Left lung (tissue), 10 donors: ENCODE data around the gene TMEM91. TPM values are rescaled to one million over a fixed set of nuclear protein-coding genes. Genes with fewer than 3 reads are reported as not detected.

Experiments used
- ATAC-seq: fragments of 200-7000 bp; cut with Tn5 transposase; one replicate; pipeline ENCODE4 v1.9.1; 2020; ENCODE audit warnings: moderate library complexity
- DNase-seq, 4 donors: peaks; one replicate each; pipeline ENCODE4 v3.0.0-alpha.2; 2013 to 2020
- H3K27ac ChIP-seq, 2 donors: fragments of 200-600 bp; sonication (generic) in 1 of 2; one replicate each; pipeline versions ENCODE4 v1.5.0 to v1.8.0; 2020 to 2021
- H3K27me3 ChIP-seq, 2 donors: fragments of 200-600 bp; sonication (generic) in 1 of 2; one replicate each; pipeline versions ENCODE4 v1.5.0 to v1.8.0; 2020 to 2021
- H3K36me3 ChIP-seq, 2 donors: fragments of 200-600 bp; sonication (generic) in 1 of 2; one replicate each; pipeline versions ENCODE4 v1.5.0 to v1.8.0; 2020 to 2021
- H3K4me1 ChIP-seq, 2 donors: fragments of 200-600 bp; one replicate each; pipeline ENCODE4 v1.8.0; 2021
- H3K4me3 ChIP-seq, 2 donors: fragments of 200-600 bp; sonication (generic) in 1 of 2; one replicate each; pipeline versions ENCODE4 v1.5.0 to v1.8.0; 2020 to 2021; ENCODE audit warnings: mild to moderate bottlenecking in 1 of 2
- H3K9me3 ChIP-seq, 2 donors: fragments of 200-600 bp; sonication (generic) in 1 of 2; one replicate each; pipeline versions ENCODE4 v1.5.0 to v1.8.0; 2020 to 2021
- CTCF ChIP-seq, 2 donors: fragments of 200-600 bp; sonication (generic) in 1 of 2; IDR thresholded peaks; one replicate each; pipeline versions ENCODE4 v1.5.0 to v1.8.0; 2021; ENCODE audit warnings: antibody characterized with exemption in 2 of 2
- intact Hi-C, 2 donors: fragments of 100-400 bp; cut with DNase I; formaldehyde crosslinking; loops; one replicate each; pipeline versions ENCODE4 v1.11.2 to v1.14.2; 2022
- polyA plus RNA-seq, 6 donors: library from polyadenylated mRNA; unstranded; fragments of 120-200 nt; gene quantifications; one replicate each; pipeline ENCODE4 v1.2.1, GENCODE V29; 2013; ENCODE audit not compliant: insufficient read length in 6 of 6
- total RNA-seq, 2 donors: library from RNA; stranded (reverse); fragmentation: NEBNext Ultra II Directional; extraction: Animal tissue kit (Norgen Biotek cat#: 25700); gene quantifications; one replicate each; pipeline ENCODE4 v1.2.1, GENCODE V29; 2021
- donor health status: DM: no; HTN: yes; CAD: no.
- donor health status: DM: no; HTN: no; CAD: no.

The TMEM91 gene
- total and polyA plus RNA-seq, 8 donors, result 10.1 to 22.0 (median 17.1) TPM

GRCh38 chr19:41411968-41412265 is 35.6 kb downstream of the TMEM91 start:
- Histone ChIP-seq H3K36me3 (peaks cover 0 to 42% of the 10 kb centered on the region in 2 donors), H3K4me1 (peaks cover 23 to 86% of the 10 kb centered on the region in 2 donors), H3K27me3 (no peaks in the 10 kb centered on the region), H3K9me3 (no peaks in the 10 kb centered on the region), H3K27ac (peak overlapping the region in 1 of 2 donors; percentile 95), H3K4me3 (no peak overlapping the region)
- ATAC-seq (no peak), DNase-seq (no peak)
- no peak for TF ChIP-seq CTCF (IDR thresholded peaks at IDR 0.05)
- intact Hi-C loops, result no loop called here

- Histone ChIP-seq H3K9me3 (no peaks in the 10 kb centered on the region), H3K4me1 (peaks cover 19 to 76% of the 10 kb centered on the region in 2 donors), H3K27ac (peak overlapping the region in 1 of 2 donors; percentile 30), H3K4me3 (no peak overlapping the region), H3K27me3 (no peaks in the 10 kb centered on the region), H3K36me3 (peaks cover 0 to 42% of the 10 kb centered on the region in 2 donors)
- DNase-seq (no peak), ATAC-seq (no peak)
- no peak for TF ChIP-seq CTCF (IDR thresholded peaks at IDR 0.05)
- intact Hi-C loops, result no loop called here
These were observed 36.6 kb downstream of the TMEM91 start for GRCh38 chr19:41412953-41413352.

GRCh38 chr19:41413947-41414346 is 37.6 kb downstream of the TMEM91 start:
- DNase-seq (no peak), ATAC-seq (peak; percentile 4)
- Histone ChIP-seq H3K27ac (peak overlapping the region; percentile 30 to 48), H3K4me1 (peaks cover 9 to 70% of the 10 kb centered on the region in 2 donors), H3K27me3 (no peaks in the 10 kb centered on the region), H3K36me3 (peaks cover 0 to 45% of the 10 kb centered on the region in 2 donors), H3K9me3 (no peaks in the 10 kb centered on the region), H3K4me3 (no peak overlapping the region)
- TF ChIP-seq CTCF (IDR thresholded peaks at IDR 0.05), result no peak
- intact Hi-C loops, result no loop called here

GRCh38 chr19:41414461-41414860 is 38.1 kb downstream of the TMEM91 start:
- H3K4me3 ChIP-seq, result no peak overlapping the region
- ATAC-seq, result no peak
- intact Hi-C loops, result no loop called here
- H3K9me3 ChIP-seq, result no peaks in the 10 kb centered on the region
- TF ChIP-seq CTCF (IDR thresholded peaks at IDR 0.05), result no peak
- H3K27ac ChIP-seq, result peak overlapping the region in 1 of 2 donors; percentile 48
- H3K27me3 ChIP-seq, result no peaks in the 10 kb centered on the region
- peaks cover 4 to 70% of the 10 kb centered on the region in 2 donors for H3K4me1 ChIP-seq
- no peak for DNase-seq
- H3K36me3 ChIP-seq, result peaks cover 0 to 50% of the 10 kb centered on the region in 2 donors

GRCh38 chr19:41415154-41415571 is 38.8 kb downstream of the TMEM91 start:
- Histone ChIP-seq H3K4me1 (peaks cover 4 to 70% of the 10 kb centered on the region in 2 donors), H3K27ac (peak overlapping the region; percentile 48 to 60)
- peak; percentile 67 for ATAC-seq

More at GRCh38 chr19:41415154-41415571, 38.8 kb downstream of the TMEM91 start:
- Histone ChIP-seq H3K4me3 (no peak overlapping the region), H3K9me3 (no peaks in the 10 kb centered on the region), H3K27me3 (no peaks in the 10 kb centered on the region), H3K36me3 (peaks cover 0 to 57% of the 10 kb centered on the region in 2 donors)
- DNase-seq, result peak in 1 of 4 donors; percentile 79
- intact Hi-C loops, result no loop called here
- no peak for TF ChIP-seq CTCF (IDR thresholded peaks at IDR 0.05)
